Measurements from ENCODE around the gene LXN. TPM values are rescaled to one million over a fixed set of nuclear protein-coding genes. Genes with fewer than 3 reads are reported as not detected.

LXN gene
- total and polyA plus RNA-seq, 2 of the 8 experiments (the other 6 are each of a cell fraction or from before 2014, with no cell fraction given) = 3.2 to 4.7 TPM

DNA sequence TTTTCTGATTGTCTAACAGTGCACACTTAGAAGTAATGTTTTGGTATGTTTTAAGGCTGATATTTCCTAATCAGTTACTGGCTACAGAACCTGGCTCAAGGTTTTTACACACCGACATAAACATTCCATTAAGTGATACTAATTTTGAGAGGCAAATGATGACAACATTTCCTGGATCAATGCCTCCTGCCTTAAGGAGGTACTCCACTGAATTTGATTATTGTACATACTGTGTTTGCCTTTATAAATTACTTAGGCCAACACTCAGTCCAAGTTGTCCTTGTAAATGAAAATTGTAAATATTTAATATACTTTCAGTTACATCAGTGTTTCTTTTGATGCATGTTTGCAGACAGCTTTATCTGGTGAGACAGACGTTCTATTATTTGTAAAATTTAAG, 24.2 kb upstream of the LXN start:
- Histone ChIP-seq H3K18ac (ENCODE audit: extremely low read depth, low read length) (no peak overlapping the region), H2BK20ac (ENCODE audit: low read length) (no peak overlapping the region), H3K27ac (ENCODE audit: low read depth, low read length) (no peak overlapping the region), H2BK5ac (ENCODE audit: low read depth, low read length) (no peak overlapping the region), H4K91ac (replicated peaks; ENCODE audit: insufficient read length, low read length) (no peak overlapping the region), H2BK12ac (ENCODE audit: low read depth, low read length) (no peak overlapping the region), H3K23ac (ENCODE audit: insufficient read length) (no peak overlapping the region), H3K79me1 (ENCODE audit: low read depth, low read length) (no peaks in the 10 kb centered on the region), H4K20me1 (replicated peaks in 1 of 2; ENCODE audit: control insufficient read depth in 1 of 2, insufficient read depth in 2 of 2, low read length in 2 of 2) (no peaks in the 10 kb centered on the region), H3K4ac (replicated peaks; ENCODE audit: insufficient read length, low read depth, low read length) (no peak overlapping the region), H3K27me3 (replicated peaks in 1 of 4; ENCODE audit: control insufficient read depth in 3 of 4, extremely low read depth in 1 of 4, insufficient read depth in 3 of 4, low read length in 3 of 4) (peaks cover 0 to 1% (median 0%) of the 10 kb centered on the region in 4 experiments; a peak in 1 of 7 replicates), H3K79me2 (ENCODE audit: control insufficient read depth in 1 of 2, insufficient read depth in 2 of 2, low read length in 2 of 2) (no peaks in the 10 kb centered on the region), H2AFZ (ENCODE audit: low read length) (no peak overlapping the region), H4K5ac (ENCODE audit: insufficient read length, low read depth, low read length) (no peak overlapping the region), H2BK120ac (replicated peaks; ENCODE audit: low read depth, low read length) (no peak overlapping the region), H3K4me1 (replicated peaks in 1 of 4; ENCODE audit: control insufficient read depth in 3 of 4, insufficient read depth in 4 of 4, low read length in 3 of 4) (no peaks in the 10 kb centered on the region), H3K4me2 (ENCODE audit: insufficient read depth in 1 of 2, low read depth in 2 of 2, low read length in 2 of 2) (no peak overlapping the region), H3K4me3 (ENCODE audit: extremely low read depth in 1 of 4, insufficient read depth in 2 of 4, low read depth in 3 of 4, low read length in 4 of 4) (no peak overlapping the region), H3K56ac (replicated peaks; ENCODE audit: insufficient read length, low read depth, low read length) (no peak overlapping the region), H2AK5ac (ENCODE audit: low read depth, low read length) (no peak overlapping the region), H3K23me2 (ENCODE audit: low read depth, low read length) (no peaks in the 10 kb centered on the region), H2BK15ac (ENCODE audit: low read length) (no peak overlapping the region), H3K9ac (replicated peaks in 1 of 4; ENCODE audit: extremely low read depth in 1 of 4, low read depth in 3 of 4, low read length in 3 of 4) (no peak overlapping the region), H3K14ac (ENCODE audit: insufficient read length) (no peak overlapping the region), H4K8ac (ENCODE audit: extremely low read depth, insufficient read depth, low read length) (no peak overlapping the region), H3K9me3 (ENCODE audit: insufficient read depth in 2 of 2, low read depth in 1 of 2, low read length in 1 of 2) (no peaks in the 10 kb centered on the region), H3K36me3 (ENCODE audit: control insufficient read depth in 2 of 4, insufficient read depth in 4 of 4, low read length in 3 of 4) (peaks cover 0 to 6% (median under 1%) of the 10 kb centered on the region in 4 experiments; a peak in 2 of 8 replicates)
- DNase-seq (ENCODE audit: low read depth in 1 of 2, low spot score in 2 of 2) (no peak), FAIRE-seq (no peak)
- WGBS, 2 experiments (ENCODE audit: extremely low coverage in 1 of 2, insufficient coverage in 1 of 2, insufficient read length in 1 of 2, insufficient replicate concordance in 2 of 2, low coverage in 1 of 2, low lambda C conversion rate in 2 of 2, missing lambda C conversion rate in 1 of 2) = 94% methylated on average over 2 of the region's 2 CpGs; no CpG with 5 or more reads in 1 of the 2 experiments
- CTCF ChIA-PET (ENCODE audit: partially characterized antibody) = interaction anchor here (0.6 to 2.5 kb wide), 3 partner anchors 37 to 211 kb away, joined by 3 to 9 read pairs (median 3); no protein-coding TSS in a partner anchor
- POLR2A ChIA-PET (ENCODE audit: partially characterized antibody) = no interaction called here
- TF ChIP-seq BRCA1 (IDR thresholded peaks at IDR 0.05; ENCODE audit: low read depth, low read length) (no peak), HDAC6 (IDR thresholded peaks at IDR 0.05; ENCODE audit: low read depth, low read length) (no peak), GTF2F1 (IDR thresholded peaks at IDR 0.05; ENCODE audit: borderline replicate concordance, low read depth, low read length) (no peak), POU5F1 (IDR thresholded peaks at IDR 0.05; ENCODE audit: low read depth, low read length) (no peak), SAP30 (IDR thresholded peaks at IDR 0.05; ENCODE audit: insufficient read depth, insufficient replicate concordance, low read length) (no peak)

Measured in H1 (cell line).